Measurements from ENCODE around the gene U2AF2.
"Not testable (repeated sequence)": the region's sequence is repeated elsewhere in the genome, so short reads cannot be mapped to it uniquely, and the experiment has no call there.

Gene U2AF2

DNA sequence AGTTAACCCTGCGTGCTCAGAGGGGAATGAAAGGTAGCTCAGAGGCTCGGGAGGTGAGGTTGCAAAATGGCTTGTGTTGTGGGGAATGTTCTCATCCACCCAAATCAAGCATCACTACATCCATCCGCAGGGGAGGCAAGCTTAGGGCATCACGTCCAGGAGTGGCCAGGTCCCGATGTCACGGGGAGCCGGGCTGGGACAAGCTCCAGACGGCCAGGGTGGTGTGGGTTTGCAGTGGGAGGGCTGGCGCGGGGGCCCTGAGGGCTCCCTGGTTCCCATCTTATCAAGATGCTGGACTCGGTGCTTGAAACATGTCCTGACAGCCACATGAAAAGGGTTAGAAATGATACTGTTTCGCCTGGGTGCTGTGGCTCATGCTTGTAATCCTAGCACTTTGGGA is 46.0 kb downstream of the U2AF2 start:
- in situ Hi-C loops (cut with HindIII; ENCODE audit: low sequenced_read_pairs) = no loop called here

DNA sequence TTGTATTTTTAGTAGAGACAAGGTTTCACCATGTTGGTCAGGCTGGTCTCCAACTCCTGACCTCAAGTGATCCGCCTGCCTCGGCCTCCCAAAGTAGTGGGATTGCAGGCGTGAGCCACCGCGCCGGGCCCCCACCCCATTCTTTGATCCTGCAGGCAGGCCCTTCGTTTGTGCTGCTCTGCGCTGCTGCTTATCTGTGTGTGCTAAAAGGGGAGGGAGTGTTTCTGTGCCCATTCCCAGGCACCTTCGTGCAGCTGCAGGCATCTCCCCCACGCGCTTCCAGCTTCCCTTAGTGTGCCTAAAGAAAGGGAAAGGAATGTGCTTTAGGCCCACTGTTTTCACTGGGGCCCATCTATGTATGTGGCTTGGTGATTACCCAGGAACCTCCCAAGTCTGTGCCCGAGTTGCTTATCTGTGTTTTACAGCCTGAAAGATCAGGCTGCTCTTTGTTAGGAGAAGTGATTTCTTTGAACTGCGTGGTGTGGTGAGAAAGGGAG is 47.3 kb downstream of the U2AF2 start:
- in situ Hi-C loops (cut with HindIII; ENCODE audit: low sequenced_read_pairs) = no loop called here

DNA sequence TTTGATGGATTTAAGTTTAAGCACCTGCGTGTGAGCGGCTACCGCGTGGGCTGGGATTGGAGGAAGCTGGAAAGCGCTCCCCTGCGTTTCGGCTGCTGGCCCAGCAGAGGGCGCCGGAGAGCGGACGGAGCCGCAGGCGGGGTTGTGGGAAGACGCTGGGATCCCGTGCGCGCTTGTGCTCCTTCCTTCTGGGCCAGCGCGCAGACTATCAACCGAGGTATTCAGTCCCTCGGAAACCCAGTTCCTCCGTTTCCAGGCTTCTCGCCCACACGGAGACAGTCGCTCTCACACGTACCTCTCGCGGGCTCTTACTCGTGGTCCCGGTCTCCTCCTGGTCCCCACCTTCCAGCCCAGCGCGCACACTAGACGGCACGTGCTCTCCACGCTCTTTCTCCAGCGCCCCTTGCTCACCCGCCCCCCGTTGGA is 49.0 kb downstream of the U2AF2 start:
- in situ Hi-C loops (cut with HindIII; ENCODE audit: low sequenced_read_pairs) = no loop called here

DNA sequence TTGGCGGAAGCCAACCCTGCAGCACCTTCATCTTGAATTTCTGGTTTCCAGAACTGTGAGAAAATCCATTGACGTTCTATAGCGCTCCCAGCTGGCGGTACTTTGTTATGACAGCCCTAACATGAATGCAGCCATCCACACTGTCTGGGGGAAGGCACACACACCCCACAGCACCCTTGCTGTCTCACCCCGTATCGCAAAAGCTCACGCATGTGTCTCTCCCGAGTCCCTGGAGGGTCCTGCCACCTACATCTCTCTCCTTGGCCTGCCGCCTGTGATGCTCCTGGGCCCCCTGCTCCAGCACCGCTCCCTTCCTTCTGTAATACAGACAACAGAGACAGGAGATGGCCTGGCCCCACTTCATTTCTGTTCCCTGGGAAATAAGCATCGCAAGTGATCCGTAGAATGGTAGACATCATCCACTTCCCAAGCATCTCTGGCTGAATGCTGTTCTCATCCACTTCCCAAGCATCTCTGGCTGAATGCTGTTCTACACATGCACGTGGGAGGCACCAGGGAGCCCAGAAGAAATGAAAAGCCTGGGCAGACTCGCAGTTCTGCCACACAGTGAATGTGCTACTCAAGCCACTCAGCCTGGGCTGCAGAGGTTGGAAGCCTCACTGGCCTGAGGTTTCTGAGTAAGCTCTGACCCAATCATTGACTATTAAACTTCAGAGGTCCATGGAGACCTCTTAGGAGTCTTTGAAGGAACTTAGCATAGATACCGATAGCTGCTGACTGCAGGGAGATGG is 49.8 kb downstream of the U2AF2 start:
- in situ Hi-C loops (cut with HindIII; ENCODE audit: low sequenced_read_pairs) = no loop called here

DNA sequence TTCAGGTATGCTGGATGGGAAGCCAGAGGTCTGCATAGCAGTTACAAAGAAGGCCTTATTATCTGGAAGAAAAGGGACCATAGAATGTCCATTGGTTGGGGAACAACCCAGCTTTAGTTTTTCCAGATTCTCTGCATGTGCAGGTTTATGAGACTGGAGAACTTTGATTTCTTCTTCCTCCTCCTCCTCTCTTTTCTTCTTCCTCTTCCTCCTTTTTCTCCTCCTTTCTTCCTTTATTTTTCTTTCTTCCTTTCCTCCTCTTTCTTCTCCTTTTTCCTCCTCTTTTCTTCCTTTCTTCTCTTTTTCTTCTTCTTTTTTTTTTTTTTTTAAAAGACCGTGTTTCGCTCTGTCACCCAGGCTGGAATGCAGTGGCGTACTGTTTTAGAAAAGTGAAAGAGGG is 51.1 kb downstream of the U2AF2 start:
- in situ Hi-C loops (cut with HindIII; ENCODE audit: low sequenced_read_pairs) = no loop called here

DNA sequence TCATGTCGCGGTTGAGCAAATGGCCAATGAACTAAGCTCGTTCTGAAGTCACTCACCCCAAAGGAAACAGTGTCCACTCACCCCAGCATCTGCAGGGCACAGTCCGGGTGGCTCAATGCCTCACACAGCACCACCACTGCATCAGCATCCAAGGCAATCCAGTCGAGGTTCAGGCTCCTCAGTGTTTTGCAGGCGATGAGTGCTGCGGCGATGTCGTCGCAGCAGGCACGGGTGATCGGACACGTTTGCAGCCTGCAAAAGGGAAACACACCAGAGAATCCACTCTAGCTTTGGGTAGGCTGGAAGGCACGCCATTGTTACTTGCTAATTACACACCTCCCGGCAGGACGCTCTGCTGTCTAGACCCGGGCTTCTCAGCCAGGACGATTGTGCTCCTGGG is 56.9 kb downstream of the U2AF2 start:
- in situ Hi-C loops (cut with HindIII; ENCODE audit: low sequenced_read_pairs) = no loop called here

DNA sequence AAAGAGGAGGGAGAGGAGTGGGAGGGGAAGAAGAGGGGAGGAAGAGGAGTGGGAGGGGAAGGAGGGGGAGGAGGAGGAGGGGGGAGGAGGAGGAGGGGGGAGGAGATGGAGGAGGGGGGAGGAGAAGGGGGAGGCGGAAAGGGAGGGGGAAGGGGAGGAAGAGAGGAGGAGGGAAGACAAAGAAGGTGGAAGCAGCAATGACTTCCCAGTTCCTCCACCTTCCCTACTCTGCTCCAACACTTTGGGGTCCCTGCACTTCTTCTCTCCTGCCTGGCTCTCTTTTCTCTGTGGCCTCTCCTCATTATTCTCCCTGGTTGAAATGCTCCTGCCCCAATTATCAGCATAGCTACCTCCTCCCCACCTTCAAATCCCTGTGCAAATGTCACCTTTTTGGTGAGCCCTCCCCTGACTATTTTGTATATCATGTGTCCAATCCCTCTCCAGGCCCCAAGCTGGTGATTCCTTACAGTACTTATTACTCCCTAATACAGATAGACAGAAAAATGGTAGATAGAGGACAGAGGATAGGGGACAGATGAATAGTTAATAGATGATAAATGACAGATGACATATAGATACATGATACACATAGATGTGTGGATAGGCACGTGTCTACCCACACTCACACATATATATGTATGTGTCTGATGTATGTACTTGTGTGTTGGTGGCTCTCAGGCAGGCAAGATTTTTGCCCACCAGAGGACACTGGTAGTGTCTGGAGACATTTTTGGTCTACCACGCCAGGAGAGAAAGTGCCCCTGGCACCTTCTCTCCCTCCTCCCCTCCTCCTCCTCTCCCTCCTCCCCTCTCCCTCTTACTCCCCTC is 58.2 kb downstream of the U2AF2 start:
- in situ Hi-C loops (cut with HindIII; ENCODE audit: low sequenced_read_pairs) = no loop called here

DNA sequence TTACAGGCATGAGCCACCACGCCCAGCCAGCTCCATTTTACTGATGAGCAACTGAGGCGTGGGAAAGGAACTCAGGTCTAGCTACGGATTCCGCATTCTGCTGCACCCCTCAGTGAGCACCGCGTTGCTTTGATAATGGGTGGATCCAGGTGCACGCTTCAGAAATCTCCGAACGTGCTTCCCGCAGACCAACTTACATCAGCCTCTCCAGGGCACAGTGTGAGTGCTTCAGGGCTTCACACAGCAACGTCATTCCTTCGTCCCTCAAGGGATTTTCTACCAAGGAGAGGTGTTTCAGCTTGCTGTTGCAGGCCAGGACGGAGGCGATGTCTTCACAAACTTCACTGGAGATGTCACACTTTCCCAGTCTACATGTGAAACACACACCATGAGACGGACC is 61.7 kb downstream of the U2AF2 start:
- in situ Hi-C loops (cut with HindIII; ENCODE audit: low sequenced_read_pairs) = no loop called here

DNA sequence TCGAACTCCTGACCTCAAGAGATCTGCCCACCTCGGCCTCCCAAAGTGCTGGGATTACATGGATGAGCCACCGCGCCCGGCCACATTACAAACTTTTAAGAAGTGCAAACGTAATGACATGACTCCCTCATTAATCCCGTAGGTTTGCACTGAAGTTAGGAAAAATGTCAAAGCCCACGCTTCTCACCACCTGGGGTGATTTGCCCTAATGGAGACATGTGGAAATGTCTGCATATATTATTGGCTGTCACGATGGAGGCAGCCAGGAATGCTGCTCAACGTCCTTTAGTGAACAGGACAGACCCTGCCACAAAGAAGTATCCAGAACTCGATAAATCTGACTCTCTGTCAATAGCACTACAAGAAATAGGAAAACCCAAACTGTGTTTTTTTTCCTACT is 62.4 kb downstream of the U2AF2 start:
- in situ Hi-C loops (cut with HindIII; ENCODE audit: low sequenced_read_pairs) = no loop called here

DNA sequence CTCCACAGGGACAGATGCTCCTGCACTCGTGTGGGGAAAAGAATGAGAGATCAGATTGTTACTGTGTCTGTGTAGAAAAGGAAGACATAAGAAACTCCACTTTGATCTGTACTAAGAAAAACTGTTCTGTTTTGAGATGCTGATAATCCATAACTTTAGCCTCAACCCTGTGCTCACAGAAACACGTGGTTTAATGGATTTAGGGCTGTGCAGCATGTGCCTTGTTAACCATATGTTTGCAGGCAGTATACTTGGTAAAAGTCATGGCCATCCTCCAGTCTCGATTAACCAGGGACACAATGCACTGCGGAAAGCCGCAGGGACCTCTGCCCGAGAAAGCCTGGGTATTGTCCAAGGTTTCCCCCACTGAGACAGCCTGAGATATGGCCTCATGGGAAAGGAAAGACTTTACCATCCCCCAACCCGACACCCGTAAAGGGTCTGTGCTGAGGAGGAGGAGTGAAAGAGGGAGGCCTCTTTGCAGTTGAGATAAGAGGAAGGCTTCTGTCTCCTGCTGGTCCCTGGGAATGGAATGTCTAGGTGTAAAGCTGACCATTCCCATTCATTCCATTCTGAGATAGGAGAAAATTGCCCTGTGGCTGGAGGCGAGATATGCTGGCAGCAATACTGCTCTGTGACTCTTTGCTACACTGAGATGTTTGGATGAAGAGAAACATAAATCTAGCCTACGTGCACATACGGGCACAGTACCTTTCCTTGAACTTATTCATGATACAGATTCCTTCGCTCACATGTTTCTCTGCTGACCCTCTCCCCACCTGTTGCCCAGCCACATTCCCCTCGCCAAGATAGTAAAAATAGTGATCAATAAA is 63.3 kb downstream of the U2AF2 start:
- in situ Hi-C loops (cut with HindIII; ENCODE audit: low sequenced_read_pairs) = not testable (repeated sequence)

DNA sequence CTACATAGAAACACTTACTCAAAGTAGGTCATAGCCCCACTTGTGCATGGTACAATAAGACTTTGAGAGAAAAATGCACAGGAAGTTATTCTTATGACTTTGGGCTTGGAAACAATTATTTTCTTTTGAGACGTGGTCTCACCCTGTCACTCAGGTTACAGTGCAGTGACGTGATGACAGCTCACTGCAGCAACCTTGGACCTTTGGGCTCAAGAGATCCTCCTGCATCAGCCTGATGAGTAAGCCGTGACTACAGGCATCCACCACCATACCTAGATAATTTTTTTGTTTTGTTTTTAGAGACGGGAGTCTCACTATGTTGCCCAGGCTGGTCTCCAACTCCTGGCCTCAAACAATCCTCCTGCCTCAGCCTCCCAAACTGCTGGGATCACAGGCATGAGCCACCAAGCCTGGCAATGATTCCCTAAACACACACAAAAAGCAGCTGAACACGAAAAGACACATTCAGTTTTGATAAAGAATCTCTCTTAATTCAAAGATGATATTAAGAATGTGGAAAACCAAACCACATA is 65.4 kb downstream of the U2AF2 start:
- in situ Hi-C loops (cut with HindIII; ENCODE audit: low sequenced_read_pairs) = no loop called here

DNA sequence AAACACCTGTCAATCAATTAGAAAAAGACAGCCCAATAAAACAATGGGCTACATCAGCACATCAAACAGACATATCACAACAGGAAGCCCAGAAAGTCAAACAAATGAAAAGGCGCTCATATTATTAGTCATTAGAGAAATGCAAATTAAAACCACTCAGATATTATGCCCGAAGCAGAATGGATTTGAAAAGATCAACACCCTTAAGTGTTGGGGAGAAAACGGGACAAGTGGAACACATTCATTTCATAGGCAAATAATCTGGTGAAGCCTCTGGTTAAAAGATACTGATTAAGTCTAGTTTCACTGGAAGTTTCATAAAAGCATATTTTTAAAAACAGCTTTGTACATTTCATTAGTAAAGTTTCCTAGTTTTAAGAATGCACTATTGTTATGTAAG is 66.0 kb downstream of the U2AF2 start:
- in situ Hi-C loops (cut with HindIII; ENCODE audit: low sequenced_read_pairs) = no loop called here

DNA sequence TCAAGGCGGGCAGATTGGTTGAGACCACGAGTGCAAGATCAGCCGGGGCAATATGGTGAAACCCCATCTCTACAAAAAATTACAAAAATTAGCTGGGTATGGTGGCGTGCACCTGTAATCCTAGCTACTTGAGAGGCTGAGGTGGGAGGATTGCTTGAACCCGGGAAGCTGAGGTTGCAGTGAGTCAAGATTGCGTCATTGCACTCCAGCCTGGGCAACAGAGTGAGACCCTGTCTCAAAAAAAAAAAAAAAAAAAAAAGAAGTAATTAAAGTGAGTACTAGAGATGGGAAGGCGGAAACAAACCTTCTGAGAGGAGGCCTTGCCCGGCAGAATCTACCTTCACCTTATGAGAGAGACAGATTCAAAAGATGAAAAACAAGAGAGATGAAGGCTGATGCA is 68.7 kb downstream of the U2AF2 start:
- in situ Hi-C loops (cut with HindIII; ENCODE audit: low sequenced_read_pairs) = no loop called here

Measured in DLD1 (cell line).